GM23338 (cell line): ENCODE measurements around the gene PPP1R3E. TPM values are rescaled to one million over a fixed set of nuclear protein-coding genes. Genes with fewer than 3 reads are reported as not detected.

ENCODE experiments used
- ATAC-seq: fragments of 200-7000 bp; cut with Tn5 transposase; 3 replicates; pipeline ENCODE4 v1.9.1; 2020
- DNase-seq: peaks from one replicate; pipeline ENCODE4 v3.0.0-alpha.2; 2015; ENCODE audit warnings: low spot score
- H2AFZ ChIP-seq: fragments of 200-600 bp; sonication (generic); 2 replicates; pipeline ENCODE4 v1.8.0; 2016; ENCODE audit warnings: antibody characterized with exemption, mild to moderate bottlenecking, moderate library complexity
- H3F3A ChIP-seq: fragments of 200-600 bp; sonication (generic); replicated peaks from 2 replicates; pipeline ENCODE4 v1.8.0; 2017; ENCODE audit warnings: antibody characterized with exemption, mixed run types, low read depth
- H3K27ac ChIP-seq: fragments of 200-600 bp; sonication (generic); 2 replicates; pipeline ENCODE4 v1.6.1; 2016; ENCODE audit warnings: low read depth
- H3K27me3 ChIP-seq: fragments of 200-600 bp; sonication (generic); 2 replicates; pipeline ENCODE4 v1.8.0; 2016; ENCODE audit warnings: mild to moderate bottlenecking, mixed run types, moderate library complexity; ENCODE audit not compliant: insufficient read depth
- H3K36me3 ChIP-seq: fragments of 200-600 bp; sonication (generic); 2 replicates; pipeline ENCODE4 v1.8.0; 2016; ENCODE audit warnings: mild to moderate bottlenecking; ENCODE audit not compliant: insufficient read depth
- H3K4me1 ChIP-seq: fragments of 200-600 bp; sonication (generic); 2 replicates; pipeline ENCODE4 v1.8.0; 2016; ENCODE audit warnings: mild to moderate bottlenecking, moderate library complexity; ENCODE audit not compliant: insufficient read depth
- H3K4me2 ChIP-seq: fragments of 200-600 bp; sonication (generic); 2 replicates; pipeline ENCODE4 v1.7.1; 2017; ENCODE audit warnings: mixed run types
- H3K4me3 ChIP-seq: fragments of 200-600 bp; sonication (generic); 2 replicates; pipeline ENCODE4 v1.6.1; 2016; ENCODE audit warnings: mixed run types
- H3K79me2 ChIP-seq: fragments of 200-600 bp; sonication (generic); replicated peaks from 2 replicates; pipeline ENCODE4 v1.8.0; 2017; ENCODE audit warnings: mild to moderate bottlenecking; ENCODE audit not compliant: insufficient read depth
- H3K9me2 ChIP-seq: fragments of 200-600 bp; sonication (generic); 2 replicates; pipeline ENCODE4 v1.8.0; 2017; ENCODE audit not compliant: insufficient read depth
- H4K20me1 ChIP-seq: fragments of 200-600 bp; sonication (generic); replicated peaks from 2 replicates; pipeline ENCODE4 v1.8.0; 2017; ENCODE audit warnings: mild to moderate bottlenecking; ENCODE audit not compliant: insufficient read depth
- H3K27ac Mint-ChIP-seq: 2 replicates; pipeline ENCODE4 v1.8.0; 2020; ENCODE audit warnings: inconsistent platforms, mild to moderate bottlenecking, moderate library complexity, mixed read lengths
- H3K27me3 Mint-ChIP-seq: 3 replicates; pipeline ENCODE4 v1.8.0; 2022; ENCODE audit warnings: low read depth, mild to moderate bottlenecking, moderate library complexity, mixed read lengths, inconsistent platforms; ENCODE audit not compliant: insufficient read depth, poor library complexity
- H3K36me3 Mint-ChIP-seq: 3 replicates; pipeline ENCODE4 v1.8.0; 2021; ENCODE audit warnings: low read depth, mild to moderate bottlenecking, inconsistent platforms, moderate library complexity, mixed read lengths
- H3K4me1 Mint-ChIP-seq: 3 replicates; pipeline ENCODE4 v1.8.0; 2020; ENCODE audit warnings: mild to moderate bottlenecking, inconsistent platforms, mixed read lengths
- H3K4me3 Mint-ChIP-seq: 3 replicates; pipeline ENCODE4 v1.8.0; 2021; ENCODE audit warnings: moderate library complexity, mild to moderate bottlenecking, inconsistent platforms, mixed read lengths
- H3K9me3 Mint-ChIP-seq: 3 replicates; pipeline ENCODE4 v1.8.0; 2020; ENCODE audit warnings: moderate library complexity, mild to moderate bottlenecking, inconsistent platforms, mixed read lengths
- CREB1 ChIP-seq: fragments of 250-450 bp; sonication (Bioruptor Pico); IDR thresholded peaks from 2 replicates; pipeline ENCODE4 v1.5.0; 2020; ENCODE audit warnings: low read depth, mild to moderate bottlenecking, moderate library complexity
- EZH2 ChIP-seq: fragments of 200-600 bp; sonication (generic); IDR thresholded peaks from one replicate; pipeline ENCODE4 v1.8.0; 2017; ENCODE audit warnings: antibody characterized with exemption, mild to moderate bottlenecking, low read depth; ENCODE audit not compliant: unreplicated experiment
- EZH2phosphoT487 ChIP-seq: fragments of 200-600 bp; sonication (generic); IDR thresholded peaks from one replicate; pipeline ENCODE4 v1.8.1; 2018; ENCODE audit warnings: antibody characterized with exemption; ENCODE audit not compliant: unreplicated experiment
- JUNB ChIP-seq: IDR thresholded peaks from one replicate; pipeline ENCODE4 v1.6.1; 2016; ENCODE audit warnings: antibody characterized with exemption; ENCODE audit not compliant: unreplicated experiment
- NANOG ChIP-seq: IDR thresholded peaks from 2 replicates; pipeline ENCODE4 v1.6.1; 2016; ENCODE audit warnings: antibody characterized with exemption, borderline replicate concordance
- POLR2AphosphoS5 ChIP-seq: IDR thresholded peaks from 2 replicates; pipeline ENCODE4 v1.6.1; 2016; ENCODE audit warnings: antibody characterized with exemption, low read depth
- STAT1 ChIP-seq: IDR thresholded peaks from one replicate; pipeline ENCODE4 v1.6.1; 2016; ENCODE audit warnings: antibody characterized with exemption; ENCODE audit not compliant: unreplicated experiment
- ZNF114 ChIP-seq: fragments of 250-450 bp; sonication (Bioruptor Pico); IDR thresholded peaks from 2 replicates; pipeline ENCODE4 v1.5.0; 2020; ENCODE audit warnings: mild to moderate bottlenecking, moderate library complexity
- ZNF331 ChIP-seq: fragments of 250-450 bp; sonication (Bioruptor Pico); IDR thresholded peaks from 2 replicates; pipeline ENCODE4 v1.5.0; 2020; ENCODE audit warnings: low read depth, mild to moderate bottlenecking, moderate library complexity
- polyA plus RNA-seq: library from polyadenylated mRNA; unstranded; fragments of >200 nt; fragmentation: Nextera tagmentation; extraction: Ambion mirVana; gene quantifications from 2 replicates; pipeline ENCODE4 v1.2.1, GENCODE V29; 2016
- total RNA-seq: library from RNA; depleted of rRNA; stranded (reverse); fragments of >200 nt; shearing (Covaris generic); gene quantifications from 2 replicates; pipeline ENCODE4 v1.2.3, GENCODE V29; 2014
- TF ChIP-seq, protein P1 (sequence below): IDR thresholded peaks from 2 replicates; pipeline ENCODE4 v1.6.1; 2016; ENCODE audit warnings: antibody characterized with exemption
- TF ChIP-seq, protein P2 (sequence below): fragments of 250-450 bp; sonication (Bioruptor Pico); IDR thresholded peaks from 2 replicates; pipeline ENCODE4 v1.5.0; 2020; ENCODE audit warnings: mild to moderate bottlenecking, moderate library complexity
- TF ChIP-seq, protein P3 (sequence below): IDR thresholded peaks from one replicate; pipeline ENCODE4 v1.6.1; 2018; ENCODE audit warnings: antibody characterized with exemption; ENCODE audit not compliant: unreplicated experiment
- TF ChIP-seq, protein P4 (sequence below), 2 experiments: fragments of 200-600 bp in 1 of 2; sonication (generic) in 1 of 2; conservative IDR thresholded peaks; 2 replicates each; pipeline versions ENCODE4 v1.5.1 to v1.6.1; 2016 to 2017; ENCODE audit warnings: antibody characterized with exemption in 2 of 2, low read depth in 2 of 2, mild to moderate bottlenecking in 2 of 2, moderate library complexity in 1 of 2

Gene PPP1R3E
- total and polyA plus RNA-seq, 2 experiments from 2014 or later, result 2.3 to 2.5 TPM

DNA sequence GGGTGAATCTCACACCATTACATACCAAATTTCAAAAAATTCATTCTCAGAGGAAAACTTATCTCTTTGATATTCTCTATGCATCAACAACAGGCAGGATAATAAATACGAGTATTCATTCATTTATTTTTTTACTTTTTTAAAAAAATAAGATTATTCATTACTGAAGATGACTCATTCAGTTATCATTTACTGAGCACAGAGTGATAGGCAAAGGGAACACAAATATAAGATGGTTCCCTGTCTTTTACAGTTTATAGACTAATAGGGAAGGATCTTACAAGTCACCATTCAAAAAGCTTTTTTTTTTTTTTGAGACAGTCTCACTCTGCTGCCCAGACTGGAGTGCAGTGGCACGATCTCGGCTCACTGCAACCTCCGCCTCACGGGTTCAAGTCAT is 13.6 kb upstream of the PPP1R3E start:
- no peaks in the 10 kb centered on the region for H3K79me2 ChIP-seq
- no peaks in the 10 kb centered on the region for H3K36me3 ChIP-seq
- H3K27me3 Mint-ChIP-seq, result peaks cover 7% of the 10 kb centered on the region
- peaks cover 14% of the 10 kb centered on the region for H3K4me1 Mint-ChIP-seq
- no peak overlapping the region for H2AFZ ChIP-seq
- no peak for DNase-seq
- H3K4me3 Mint-ChIP-seq, result no peak overlapping the region
- no peaks in the 10 kb centered on the region; the same call in 1 of the 2 replicates for H4K20me1 ChIP-seq
- H3K4me1 ChIP-seq, result peaks cover 4% of the 10 kb centered on the region; the same call in 1 of the 2 replicates
- H3K9me2 ChIP-seq, result peaks cover 7% of the 10 kb centered on the region; the same call in 1 of the 2 replicates
- peaks cover 11% of the 10 kb centered on the region; the same call in 1 of the 2 replicates for H3F3A ChIP-seq
- H3K27ac Mint-ChIP-seq, result no peak overlapping the region
- H3K27me3 ChIP-seq, result no peaks in the 10 kb centered on the region
- 0 out of 3 replicates have a peak, but pooled peaks cover 4% of the 10 kb centered on the region for H3K36me3 Mint-ChIP-seq
- TF ChIP-seq EZH2 (no peak), POLR2AphosphoS5 (no peak), ZNF114 (CRISPR knock-in tag) (no peak), STAT1 (no peak), CREB1 (CRISPR knock-in tag) (no peak), NANOG (no peak), JUNB (no peak), ZNF331 (CRISPR knock-in tag) (no peak), EZH2phosphoT487 (no peak)
- TF ChIP-seq, protein P1, sequence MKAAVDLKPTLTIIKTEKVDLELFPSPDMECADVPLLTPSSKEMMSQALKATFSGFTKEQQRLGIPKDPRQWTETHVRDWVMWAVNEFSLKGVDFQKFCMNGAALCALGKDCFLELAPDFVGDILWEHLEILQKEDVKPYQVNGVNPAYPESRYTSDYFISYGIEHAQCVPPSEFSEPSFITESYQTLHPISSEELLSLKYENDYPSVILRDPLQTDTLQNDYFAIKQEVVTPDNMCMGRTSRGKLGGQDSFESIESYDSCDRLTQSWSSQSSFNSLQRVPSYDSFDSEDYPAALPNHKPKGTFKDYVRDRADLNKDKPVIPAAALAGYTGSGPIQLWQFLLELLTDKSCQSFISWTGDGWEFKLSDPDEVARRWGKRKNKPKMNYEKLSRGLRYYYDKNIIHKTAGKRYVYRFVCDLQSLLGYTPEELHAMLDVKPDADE, result no peak
- TF ChIP-seq, protein P2, sequence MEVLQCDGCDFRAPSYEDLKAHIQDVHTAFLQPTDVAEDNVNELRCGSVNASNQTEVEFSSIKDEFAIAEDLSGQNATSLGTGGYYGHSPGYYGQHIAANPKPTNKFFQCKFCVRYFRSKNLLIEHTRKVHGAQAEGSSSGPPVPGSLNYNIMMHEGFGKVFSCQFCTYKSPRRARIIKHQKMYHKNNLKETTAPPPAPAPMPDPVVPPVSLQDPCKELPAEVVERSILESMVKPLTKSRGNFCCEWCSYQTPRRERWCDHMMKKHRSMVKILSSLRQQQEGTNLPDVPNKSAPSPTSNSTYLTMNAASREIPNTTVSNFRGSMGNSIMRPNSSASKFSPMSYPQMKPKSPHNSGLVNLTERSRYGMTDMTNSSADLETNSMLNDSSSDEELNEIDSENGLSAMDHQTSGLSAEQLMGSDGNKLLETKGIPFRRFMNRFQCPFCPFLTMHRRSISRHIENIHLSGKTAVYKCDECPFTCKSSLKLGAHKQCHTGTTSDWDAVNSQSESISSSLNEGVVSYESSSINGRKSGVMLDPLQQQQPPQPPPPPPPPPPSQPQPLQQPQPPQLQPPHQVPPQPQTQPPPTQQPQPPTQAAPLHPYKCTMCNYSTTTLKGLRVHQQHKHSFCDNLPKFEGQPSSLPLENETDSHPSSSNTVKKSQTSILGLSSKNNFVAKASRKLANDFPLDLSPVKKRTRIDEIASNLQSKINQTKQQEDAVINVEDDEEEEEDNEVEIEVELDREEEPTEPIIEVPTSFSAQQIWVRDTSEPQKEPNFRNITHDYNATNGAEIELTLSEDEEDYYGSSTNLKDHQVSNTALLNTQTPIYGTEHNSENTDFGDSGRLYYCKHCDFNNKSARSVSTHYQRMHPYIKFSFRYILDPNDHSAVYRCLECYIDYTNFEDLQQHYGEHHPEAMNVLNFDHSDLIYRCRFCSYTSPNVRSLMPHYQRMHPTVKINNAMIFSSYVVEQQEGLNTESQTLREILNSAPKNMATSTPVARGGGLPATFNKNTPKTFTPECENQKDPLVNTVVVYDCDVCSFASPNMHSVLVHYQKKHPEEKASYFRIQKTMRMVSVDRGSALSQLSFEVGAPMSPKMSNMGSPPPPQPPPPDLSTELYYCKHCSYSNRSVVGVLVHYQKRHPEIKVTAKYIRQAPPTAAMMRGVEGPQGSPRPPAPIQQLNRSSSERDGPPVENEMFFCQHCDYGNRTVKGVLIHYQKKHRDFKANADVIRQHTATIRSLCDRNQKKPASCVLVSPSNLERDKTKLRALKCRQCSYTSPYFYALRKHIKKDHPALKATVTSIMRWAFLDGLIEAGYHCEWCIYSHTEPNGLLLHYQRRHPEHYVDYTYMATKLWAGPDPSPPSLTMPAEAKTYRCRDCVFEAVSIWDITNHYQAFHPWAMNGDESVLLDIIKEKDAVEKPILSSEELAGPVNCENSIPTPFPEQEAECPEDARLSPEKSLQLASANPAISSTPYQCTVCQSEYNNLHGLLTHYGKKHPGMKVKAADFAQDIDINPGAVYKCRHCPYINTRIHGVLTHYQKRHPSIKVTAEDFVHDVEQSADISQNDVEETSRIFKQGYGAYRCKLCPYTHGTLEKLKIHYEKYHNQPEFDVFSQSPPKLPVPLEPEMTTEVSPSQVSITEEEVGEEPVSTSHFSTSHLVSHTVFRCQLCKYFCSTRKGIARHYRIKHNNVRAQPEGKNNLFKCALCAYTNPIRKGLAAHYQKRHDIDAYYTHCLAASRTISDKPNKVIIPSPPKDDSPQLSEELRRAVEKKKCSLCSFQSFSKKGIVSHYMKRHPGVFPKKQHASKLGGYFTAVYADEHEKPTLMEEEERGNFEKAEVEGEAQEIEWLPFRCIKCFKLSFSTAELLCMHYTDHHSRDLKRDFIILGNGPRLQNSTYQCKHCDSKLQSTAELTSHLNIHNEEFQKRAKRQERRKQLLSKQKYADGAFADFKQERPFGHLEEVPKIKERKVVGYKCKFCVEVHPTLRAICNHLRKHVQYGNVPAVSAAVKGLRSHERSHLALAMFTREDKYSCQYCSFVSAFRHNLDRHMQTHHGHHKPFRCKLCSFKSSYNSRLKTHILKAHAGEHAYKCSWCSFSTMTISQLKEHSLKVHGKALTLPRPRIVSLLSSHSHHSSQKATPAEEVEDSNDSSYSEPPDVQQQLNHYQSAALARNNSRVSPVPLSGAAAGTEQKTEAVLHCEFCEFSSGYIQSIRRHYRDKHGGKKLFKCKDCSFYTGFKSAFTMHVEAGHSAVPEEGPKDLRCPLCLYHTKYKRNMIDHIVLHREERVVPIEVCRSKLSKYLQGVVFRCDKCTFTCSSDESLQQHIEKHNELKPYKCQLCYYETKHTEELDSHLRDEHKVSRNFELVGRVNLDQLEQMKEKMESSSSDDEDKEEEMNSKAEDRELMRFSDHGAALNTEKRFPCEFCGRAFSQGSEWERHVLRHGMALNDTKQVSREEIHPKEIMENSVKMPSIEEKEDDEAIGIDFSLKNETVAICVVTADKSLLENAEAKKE, result no peak
- TF ChIP-seq, protein P3, sequence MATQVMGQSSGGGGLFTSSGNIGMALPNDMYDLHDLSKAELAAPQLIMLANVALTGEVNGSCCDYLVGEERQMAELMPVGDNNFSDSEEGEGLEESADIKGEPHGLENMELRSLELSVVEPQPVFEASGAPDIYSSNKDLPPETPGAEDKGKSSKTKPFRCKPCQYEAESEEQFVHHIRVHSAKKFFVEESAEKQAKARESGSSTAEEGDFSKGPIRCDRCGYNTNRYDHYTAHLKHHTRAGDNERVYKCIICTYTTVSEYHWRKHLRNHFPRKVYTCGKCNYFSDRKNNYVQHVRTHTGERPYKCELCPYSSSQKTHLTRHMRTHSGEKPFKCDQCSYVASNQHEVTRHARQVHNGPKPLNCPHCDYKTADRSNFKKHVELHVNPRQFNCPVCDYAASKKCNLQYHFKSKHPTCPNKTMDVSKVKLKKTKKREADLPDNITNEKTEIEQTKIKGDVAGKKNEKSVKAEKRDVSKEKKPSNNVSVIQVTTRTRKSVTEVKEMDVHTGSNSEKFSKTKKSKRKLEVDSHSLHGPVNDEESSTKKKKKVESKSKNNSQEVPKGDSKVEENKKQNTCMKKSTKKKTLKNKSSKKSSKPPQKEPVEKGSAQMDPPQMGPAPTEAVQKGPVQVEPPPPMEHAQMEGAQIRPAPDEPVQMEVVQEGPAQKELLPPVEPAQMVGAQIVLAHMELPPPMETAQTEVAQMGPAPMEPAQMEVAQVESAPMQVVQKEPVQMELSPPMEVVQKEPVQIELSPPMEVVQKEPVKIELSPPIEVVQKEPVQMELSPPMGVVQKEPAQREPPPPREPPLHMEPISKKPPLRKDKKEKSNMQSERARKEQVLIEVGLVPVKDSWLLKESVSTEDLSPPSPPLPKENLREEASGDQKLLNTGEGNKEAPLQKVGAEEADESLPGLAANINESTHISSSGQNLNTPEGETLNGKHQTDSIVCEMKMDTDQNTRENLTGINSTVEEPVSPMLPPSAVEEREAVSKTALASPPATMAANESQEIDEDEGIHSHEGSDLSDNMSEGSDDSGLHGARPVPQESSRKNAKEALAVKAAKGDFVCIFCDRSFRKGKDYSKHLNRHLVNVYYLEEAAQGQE, result no peak
- TF ChIP-seq, protein P4, sequence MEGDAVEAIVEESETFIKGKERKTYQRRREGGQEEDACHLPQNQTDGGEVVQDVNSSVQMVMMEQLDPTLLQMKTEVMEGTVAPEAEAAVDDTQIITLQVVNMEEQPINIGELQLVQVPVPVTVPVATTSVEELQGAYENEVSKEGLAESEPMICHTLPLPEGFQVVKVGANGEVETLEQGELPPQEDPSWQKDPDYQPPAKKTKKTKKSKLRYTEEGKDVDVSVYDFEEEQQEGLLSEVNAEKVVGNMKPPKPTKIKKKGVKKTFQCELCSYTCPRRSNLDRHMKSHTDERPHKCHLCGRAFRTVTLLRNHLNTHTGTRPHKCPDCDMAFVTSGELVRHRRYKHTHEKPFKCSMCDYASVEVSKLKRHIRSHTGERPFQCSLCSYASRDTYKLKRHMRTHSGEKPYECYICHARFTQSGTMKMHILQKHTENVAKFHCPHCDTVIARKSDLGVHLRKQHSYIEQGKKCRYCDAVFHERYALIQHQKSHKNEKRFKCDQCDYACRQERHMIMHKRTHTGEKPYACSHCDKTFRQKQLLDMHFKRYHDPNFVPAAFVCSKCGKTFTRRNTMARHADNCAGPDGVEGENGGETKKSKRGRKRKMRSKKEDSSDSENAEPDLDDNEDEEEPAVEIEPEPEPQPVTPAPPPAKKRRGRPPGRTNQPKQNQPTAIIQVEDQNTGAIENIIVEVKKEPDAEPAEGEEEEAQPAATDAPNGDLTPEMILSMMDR (conservative IDR thresholded peaks at IDR 0.05; ENCODE audit: low read depth in 2 of 2), result no peak
- no peak overlapping the region for H3K4me3 ChIP-seq
- H3K4me2 ChIP-seq, result no peak overlapping the region
- H3K27ac ChIP-seq, result no peak overlapping the region
- no peaks in the 10 kb centered on the region for H3K9me3 Mint-ChIP-seq
- ATAC-seq, result no peak
